Activated effector memory CD4-positive, alpha-beta T cell treated with Interleukin-2 at 50 U/mL for 16 hours (primary cell): ENCODE measurements around the gene EPHA2.
"Not testable (repeated sequence)": the region's sequence is repeated elsewhere in the genome, so short reads cannot be mapped to it uniquely, and the experiment has no call there.

Experiments
- DNase-seq: peaks from one replicate; pipeline ENCODE4 v3.0.0-alpha.2; 2020

EPHA2 gene

DNA sequence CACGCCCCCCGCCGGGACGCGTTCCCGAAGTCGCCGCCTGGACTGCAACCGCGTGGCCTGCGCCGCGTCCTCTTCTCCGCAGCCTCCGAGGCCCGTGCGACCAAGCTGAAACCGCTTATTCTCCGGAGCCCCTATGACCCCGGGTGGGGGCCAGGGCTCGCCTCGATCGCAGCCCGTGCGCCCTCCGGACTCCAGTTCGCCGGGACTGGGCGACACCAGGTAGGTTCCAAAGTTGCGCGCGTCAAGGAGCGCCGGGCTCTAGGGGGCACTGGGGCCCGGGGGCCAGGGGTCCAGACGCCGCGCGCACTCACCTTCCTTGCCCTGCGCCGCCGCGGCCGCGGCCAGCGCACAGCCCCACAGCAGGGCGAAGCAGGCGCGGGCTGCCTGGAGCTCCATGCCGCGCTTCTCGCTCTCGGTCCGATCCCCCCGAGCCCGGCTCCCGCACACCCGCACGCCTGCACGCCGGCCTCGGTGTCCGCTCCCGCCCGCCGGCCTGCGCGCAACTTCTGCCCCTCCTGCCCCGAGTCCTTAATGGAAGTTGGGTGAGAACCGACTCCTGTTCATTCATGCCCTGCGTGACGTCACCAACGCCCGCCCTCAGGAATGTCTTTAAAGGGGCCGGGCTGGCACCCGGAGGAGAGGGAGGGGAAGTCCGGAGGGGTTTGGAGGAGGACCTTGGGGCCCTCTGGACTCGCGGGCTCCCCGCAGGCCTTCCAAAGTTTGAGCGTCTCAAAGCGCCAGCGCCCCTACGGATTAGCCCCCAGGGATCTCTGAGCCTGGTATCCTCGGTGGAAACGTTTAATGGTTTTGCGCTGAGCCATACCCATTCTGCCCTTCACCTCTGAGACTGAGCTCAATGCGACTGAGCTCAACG, at the start of gene EPHA2:
Gene EPHA2, minus strand, starts transcription at position 533 of the 874 bp plus-strand sequence. Its CDS starts 137 bp downstream, at position 396.
- DNase-seq: no peak

DNA sequence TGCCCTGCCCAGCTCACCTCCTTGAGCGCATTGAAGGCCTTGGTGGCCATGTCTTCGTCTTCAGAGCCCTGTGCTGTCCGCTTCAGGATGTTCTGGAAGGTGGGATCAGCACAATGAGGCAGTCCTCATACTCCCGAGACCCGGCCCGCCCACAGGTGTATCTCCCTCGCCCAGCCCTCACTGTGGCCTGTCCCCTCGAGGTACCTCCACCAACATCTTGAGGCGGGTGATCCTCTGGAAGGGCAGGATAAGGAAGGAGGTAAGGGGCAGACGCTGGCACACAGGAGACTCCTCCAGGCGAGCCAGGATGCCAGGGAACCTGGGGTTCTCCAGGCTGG, 49.4 kb upstream of the EPHA2 start:
- no peak for DNase-seq

DNA sequence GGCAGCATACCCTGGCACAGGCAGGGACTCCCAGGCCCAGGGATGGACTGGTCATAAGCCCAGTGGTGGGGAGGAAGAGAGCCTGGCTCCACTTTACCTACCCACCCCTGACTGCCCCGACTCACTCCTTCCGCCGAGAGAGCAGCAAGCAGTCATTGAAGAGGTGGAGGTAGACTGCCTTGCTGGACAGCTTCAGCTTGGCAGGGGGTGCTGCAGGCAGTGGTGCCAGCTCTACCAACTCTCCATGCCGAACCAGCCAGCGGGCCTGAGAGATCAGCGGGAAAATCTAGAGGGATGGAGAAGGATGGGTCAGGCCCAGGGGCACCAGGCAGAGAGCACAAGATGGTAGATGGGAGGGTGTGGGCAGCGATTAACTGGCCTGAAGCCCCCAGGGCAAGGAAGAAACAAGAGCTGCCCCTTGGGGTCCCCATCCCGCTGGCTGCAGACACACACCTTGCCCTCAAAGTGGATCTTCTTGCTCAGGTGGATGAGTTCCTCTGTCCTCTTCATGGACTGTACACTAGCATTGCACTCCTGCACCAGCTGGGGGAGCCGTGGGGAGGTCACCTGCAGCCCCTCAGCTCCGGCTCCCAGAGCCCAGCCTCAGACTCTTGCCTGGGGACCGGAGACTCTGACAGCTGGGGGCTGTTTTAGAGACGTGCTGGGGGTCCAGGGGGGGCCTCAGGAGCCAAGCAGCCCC, 48.9 kb upstream of the EPHA2 start:
- DNase-seq: peak; percentile 7

DNA sequence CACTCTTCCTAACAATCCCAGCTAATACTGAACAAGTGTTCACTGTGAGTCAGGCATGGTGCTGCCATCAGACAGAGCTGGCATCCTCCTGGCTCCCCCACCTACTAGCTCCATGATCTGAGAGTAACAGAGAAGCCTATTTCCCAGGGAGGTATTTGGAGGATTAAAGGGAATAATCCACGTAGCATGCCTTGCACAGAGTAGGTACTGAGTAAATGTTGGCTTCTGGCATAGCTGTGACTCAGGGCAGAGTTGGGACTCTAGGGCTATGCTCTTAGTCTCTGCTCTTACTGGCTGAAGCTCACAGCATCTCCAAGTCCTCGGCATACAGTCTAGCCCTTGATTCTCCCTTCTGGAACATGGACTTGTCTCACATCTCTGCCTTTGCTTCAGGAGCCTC, 48.3 kb upstream of the EPHA2 start:
- DNase-seq: no peak

DNA sequence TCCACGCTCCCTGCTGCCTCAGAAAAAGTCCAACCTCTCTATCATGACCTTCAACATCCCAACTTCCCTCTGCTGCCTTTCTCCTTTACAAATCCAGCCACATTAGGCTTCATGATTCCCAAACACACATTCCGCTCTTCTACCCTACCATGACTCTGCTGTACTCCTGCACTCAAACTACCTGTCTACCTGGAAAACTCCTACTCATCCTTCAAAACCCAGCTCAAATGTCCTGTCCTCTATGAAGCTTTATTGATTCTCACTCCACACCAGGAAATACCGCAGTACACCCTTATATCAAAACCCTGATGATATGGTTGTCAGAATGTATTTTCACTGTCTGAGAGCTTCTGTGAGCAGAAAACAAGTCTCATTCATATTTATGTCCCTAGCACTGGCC, 47.7 kb upstream of the EPHA2 start:
- no peak for DNase-seq

DNA sequence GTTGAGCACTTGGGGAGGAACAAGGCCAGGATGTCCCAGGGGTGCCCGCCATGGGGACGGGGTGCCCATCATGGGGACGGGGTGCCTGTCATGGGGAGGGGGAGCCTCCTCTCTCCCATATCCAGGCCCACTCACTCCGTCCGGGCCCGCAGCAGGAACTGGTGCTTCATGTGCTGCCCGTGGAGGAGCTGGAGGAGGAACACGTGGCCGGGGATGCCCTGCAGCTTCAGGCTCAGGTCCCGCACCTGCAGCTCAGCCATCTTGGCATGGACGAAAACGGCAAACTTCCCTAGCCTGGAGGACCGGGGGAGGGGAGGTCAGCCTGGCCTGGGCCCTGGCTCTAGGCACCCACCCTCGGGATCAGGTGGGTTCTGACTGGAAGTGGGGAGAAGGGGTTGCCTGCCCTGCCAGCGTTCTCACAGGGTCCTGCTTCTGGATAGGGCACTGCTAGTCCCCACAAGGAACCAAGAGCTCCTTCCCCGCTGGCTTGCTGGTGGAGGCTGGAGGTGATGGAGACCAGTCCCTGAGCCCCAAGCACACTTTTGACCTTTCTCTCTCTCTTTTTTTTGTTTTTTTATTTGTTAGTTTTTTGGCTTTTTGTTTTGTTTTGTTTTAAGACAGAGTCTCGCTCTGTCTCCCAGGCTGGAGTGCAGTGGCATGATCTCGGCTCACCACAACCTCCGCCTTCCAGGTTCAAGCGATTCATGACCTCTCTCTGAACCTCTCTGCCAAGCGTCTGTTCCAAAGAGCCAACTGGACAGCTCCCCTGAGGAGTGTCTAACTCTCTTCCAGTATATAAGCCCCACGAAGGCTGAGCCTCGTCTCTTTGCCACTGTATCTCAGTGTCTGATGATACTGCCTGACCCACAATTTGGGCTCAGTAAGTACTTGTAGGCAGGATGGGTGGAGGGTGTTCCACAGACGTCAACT, 46.7 kb upstream of the EPHA2 start:
- DNase-seq: no peak

DNA sequence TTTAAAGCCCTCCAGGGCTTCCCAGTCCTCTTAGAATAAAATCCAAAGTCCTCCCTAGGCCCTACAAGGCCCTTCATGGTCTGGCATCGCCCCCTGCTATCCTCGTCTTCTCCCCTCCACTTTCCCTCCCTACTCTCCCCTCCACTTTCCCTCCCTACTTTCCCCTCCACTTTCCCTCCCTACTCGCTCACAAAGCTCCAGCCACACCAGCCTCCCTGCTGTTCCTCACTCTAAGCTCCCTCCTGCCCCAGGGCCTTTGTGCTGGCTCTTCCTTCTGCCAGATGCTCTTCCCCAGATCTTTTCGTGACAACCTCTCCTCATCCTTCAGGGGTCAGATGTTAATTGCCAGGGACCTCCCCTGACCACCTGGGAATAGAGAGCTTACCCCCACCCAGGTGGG, 43.8 kb upstream of the EPHA2 start:
- DNase-seq: no peak

DNA sequence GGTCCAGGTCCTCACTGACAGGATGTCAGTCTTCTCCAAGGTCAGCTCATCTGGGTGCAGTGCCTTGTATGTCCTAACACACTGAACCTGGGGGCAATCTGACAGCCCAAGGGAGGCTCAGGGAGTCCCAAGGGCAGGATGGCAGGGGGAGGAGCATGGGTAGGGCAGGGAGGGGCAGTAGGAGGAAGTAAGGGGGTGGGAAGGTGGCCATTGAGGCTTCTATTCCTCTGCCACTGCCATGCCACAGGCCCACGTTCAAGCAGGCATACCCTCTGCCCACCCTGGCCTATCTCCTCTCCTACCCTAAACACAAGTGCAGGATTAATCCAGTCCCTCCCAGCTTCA, 43.3 kb upstream of the EPHA2 start:
- no peak for DNase-seq

DNA sequence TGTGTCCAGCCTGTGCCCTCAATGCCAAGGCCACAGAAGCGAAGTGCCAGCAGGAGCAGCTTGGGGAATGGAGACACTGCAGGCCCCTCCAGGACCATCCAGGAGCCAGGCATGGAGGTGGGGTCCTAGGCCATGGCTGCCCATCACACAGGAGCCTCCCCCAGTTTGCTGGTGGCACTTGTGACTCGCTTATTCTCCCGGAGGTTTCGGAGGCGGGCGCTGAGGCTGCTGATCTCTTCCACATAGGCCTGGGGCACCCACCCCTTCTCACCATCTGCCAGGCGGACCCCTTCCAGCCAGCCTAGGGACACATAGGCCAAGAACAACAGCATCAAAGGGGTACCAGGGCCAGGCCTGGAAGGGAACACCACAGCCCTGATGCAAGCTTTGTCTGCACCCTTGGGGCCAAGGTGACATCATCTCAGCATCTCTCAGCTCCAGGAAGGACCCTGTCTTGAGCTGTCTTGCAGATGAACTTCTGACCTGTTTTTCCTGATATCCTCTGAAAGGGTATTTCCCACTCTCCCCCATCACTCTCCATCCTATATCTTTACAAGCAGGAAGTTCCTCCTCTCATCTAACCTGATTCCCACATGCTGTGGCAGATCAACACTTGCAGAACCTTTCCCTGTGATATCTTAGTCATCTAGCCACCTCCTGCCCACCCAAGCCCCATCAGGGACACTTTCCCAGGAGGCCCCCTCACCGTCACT, 42.7 kb upstream of the EPHA2 start:
- DNase-seq: no peak

DNA sequence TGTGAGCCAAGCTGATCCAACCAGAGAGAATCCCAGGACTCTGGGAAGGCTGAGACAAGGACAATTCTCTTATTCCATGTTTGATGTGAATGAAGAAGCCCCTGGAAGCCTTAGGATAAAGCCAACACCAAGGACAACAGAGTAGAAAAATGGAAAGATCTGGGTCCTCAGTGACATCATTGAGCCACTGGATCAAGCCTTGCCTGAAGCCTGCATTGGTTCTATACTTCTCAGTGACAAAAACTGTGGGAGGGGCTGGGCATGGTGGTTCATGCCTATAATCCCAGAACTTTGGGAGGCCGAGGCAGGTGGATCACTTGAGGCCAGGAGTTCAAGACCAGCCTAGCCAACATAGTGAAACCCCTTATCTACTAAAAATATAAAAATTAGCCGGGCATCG, 41.0 kb upstream of the EPHA2 start:
- no peak for DNase-seq

DNA sequence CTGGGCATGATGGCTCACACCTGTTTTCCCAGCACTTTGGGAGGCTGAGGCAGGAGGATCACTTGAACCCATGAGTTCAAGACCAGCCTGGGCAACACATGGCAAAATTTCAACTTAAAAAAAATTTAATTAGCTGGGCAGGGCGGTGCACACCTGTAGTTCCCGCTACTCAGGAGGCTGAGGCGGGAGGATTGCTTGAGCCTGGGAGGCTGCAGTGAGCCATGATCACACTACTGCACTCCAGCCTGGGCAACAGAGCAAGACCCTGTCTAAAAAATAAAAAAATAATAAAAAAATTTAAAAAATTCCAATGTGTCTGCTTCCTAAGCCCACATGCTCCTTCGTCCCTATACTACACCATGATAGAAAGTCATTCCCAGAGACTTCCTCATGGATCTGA, 40.3 kb upstream of the EPHA2 start:
- not testable (repeated sequence) for DNase-seq

DNA sequence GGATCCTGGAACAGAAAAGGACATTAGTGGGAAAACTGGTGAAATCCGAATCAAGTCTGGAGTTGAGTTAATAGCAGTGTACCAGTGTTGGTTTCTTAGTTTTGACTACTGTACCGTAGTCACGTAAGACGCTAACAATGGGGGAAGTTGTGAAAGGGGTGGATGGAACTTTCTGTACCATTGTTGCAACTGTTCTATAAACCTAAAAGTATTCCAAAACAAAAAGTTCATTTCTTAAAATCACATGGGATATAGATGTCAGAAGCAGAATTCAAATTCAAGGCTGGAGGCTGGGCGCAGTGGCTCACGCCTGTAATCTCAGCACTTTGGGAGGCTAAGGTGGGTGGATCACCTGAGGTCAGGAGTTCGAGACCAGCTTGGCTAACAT, 39.6 kb upstream of the EPHA2 start:
- no peak for DNase-seq

DNA sequence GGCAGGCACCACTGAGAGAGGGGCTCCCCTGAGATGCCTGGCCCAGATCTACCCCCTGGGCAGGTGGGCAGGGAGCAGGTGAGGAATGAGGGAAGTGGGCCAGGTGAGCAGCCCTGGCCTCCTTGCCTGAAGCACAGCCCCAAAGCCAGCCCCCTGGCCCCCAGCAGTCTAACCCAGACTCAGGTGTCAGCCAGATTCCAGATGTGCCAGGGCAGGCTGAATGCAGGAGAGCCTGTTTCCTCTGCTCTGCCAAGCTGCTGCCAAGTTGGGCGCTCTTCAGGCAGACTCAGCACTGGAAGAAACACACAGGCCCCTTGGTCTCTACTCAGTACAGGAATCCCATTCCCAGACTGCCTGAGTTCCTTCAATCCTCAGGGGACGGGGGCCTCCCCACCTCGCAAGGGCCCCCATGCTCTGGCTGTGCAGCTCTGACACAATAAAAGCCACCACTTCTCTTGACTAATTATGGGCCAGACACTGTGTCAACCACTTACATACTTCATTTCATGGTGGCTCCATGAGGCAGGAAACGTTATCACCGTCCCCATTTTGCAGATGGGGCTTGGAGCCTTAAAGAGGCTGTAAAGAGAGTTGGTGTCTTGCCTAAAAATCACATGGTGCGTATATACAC, 36.2 kb upstream of the EPHA2 start:
- no peak for DNase-seq

DNA sequence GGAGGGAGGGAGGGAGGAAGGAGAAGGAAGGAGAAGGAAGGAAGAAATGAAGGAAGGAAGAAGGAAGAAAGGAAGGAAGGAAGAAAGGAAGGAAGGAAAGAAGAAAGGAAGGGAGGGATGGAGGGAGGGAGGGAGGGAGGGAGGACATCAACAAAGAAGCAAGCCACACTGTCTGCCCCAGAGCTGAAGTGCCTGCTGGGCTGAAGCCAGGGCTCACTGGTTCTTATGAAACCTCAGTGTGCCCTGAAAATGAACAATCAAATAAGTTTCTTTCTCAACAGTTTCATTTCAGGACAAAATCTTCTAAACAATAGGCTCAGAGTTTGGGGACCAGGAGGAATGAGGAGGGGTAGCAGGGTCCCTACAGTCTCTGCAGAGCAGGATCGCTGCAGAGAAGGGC, 35.4 kb upstream of the EPHA2 start:
- no peak for DNase-seq

DNA sequence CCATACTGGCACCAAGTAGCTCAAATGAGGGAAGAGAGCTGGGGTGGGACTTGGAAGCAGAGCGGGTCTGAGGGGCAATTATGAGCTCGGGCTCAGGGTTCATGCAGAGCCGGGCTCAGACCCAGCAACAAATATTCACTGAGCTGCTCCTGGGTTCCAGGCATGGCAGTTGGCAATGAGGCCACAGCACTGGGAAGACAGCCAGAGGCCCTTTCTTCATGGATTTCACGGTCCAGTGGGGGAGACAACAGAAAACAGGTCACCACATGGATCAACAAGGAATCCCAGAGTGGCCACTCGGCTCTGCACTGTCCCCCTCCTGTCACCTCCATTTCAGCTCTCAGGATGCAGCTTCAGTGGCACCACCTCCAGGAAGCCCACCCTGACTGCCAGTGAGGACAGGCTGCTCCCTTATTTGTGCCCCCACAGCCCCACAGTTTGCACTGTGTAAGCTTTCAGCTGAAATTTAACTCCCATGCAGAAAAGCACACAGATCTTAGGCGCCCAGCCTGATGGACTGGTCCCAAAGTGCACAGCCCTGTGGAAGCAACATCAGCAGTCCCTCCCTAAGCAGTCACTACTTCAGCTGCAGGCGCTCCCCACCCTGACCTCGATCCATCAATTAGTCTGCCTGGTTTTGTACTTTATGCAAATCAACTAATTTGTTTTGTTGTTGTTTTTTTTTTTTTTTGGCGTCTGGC, 34.2 kb upstream of the EPHA2 start:
- DNase-seq: no peak

DNA sequence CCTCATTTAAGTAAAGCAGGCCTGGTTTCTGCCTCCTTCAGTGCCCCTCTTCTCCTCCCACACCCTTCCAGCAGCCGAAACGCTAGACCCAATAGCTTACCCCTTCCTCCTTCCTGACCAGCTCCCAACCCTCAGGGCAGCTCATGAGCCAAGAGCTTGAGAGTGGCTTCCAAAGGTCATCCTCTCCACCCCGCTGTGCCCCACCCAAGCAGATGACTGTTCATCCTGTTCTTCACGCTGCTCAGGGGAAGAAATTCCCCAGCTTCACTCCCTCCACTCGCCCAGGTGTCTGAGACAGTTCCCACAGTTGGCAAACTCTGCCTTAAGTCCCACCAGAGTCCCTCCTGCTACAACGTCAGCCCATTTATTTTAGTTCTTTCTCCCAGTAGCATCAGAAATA, 33.1 kb upstream of the EPHA2 start:
- no peak for DNase-seq

DNA sequence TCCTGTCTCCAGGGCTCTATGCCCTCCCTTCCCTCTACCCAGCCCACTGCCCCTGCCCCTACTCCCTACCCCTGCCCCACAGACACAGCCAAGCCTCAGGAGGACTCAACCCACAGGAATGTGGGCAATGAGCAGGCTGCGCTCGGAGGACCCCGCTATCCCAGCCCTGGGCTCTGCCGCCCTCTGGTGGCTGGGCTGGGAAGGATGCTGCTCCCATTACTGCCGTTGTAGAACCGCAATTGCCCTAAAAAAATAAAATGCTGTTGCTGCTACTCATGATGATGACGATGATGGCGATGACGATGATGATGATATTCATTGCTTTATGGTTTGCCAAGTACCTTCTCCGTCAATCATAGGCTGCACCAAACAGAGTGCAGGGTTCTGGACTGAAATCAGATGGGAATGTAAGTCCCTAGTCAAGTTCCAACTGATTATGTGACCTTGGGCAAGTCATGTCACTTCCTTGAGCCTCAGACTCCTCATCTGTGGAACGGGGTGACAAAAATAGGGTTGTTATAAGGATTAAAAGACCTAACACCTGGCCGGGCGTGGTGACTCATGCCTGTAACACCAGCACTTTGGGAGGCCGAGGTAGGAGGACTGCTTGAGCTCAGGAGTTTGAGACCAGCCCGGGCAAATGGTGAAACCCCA, 32.0 kb upstream of the EPHA2 start:
- DNase-seq: peak; percentile 60

DNA sequence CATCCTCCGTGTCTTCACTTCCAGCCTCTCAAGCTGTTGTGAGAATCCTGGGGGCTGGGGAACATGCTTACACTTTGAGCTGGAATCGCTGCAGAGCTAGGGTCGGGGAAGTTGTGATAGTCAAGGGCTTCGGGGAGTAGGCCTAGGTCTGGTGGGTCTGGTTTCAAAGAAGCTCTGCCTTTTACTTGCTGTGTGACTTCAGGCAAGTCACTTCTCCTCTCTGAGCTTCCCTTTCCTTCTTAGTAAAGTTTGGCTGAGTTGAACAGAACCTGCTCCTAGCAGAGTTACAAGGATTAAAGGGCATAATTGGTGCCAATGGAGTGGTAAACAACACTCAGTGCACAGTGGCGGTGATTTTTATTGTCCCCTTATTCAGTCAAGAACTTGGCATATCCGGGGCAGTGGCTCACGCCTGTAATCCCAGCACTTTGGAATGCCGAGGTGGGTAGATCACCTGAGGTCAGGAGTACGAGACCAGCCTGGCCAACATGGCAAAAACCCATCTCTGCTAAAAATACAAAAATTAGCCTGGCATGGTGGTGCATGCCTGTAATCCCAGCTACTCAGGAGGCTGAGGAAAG, 30.9 kb upstream of the EPHA2 start:
- DNase-seq: no peak

DNA sequence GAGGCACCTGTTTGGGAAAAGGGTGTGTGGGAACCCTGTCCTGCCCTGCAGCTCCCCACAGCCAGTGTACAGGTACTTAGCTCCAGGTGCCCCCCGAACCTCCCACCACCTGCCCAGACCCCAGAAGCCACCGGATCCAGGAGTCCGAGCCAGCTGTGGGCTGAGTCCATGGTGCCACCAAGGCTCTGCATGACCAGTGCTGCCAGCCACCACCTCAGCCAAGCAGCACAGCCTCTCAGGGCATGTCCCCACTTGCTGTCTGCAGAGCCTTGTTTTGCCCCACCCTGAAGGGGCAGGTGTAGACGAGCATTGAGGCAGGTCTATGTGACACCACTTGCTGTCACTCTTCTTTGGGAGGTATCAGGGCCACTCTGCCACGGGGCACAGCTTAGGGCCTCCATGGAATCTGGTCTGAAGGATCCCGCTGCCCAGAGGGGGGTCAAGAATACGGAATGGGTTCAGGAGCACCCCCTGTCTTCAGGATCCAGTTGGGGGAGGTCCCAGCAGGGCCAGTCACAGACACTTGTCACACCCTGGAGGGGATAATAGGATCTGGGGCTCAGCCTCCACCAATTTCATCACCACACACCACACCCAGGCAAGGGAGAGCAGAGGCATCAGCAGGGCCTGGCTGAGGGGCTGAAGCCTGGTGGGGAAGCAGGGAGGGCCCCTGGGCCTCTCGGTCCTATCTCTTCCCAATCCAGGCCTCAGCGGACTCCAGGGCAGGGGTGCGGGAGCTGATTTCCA, 28.9 kb upstream of the EPHA2 start:
- DNase-seq: no peak
